ENCODE data around the gene CLNK. TPM values are rescaled to one million over a fixed set of nuclear protein-coding genes. Genes with fewer than 3 reads are reported as not detected.

CLNK gene
- polyA plus RNA-seq, 2 of the 4 experiments (the other 2 are of a cell fraction): not detected

DNA sequence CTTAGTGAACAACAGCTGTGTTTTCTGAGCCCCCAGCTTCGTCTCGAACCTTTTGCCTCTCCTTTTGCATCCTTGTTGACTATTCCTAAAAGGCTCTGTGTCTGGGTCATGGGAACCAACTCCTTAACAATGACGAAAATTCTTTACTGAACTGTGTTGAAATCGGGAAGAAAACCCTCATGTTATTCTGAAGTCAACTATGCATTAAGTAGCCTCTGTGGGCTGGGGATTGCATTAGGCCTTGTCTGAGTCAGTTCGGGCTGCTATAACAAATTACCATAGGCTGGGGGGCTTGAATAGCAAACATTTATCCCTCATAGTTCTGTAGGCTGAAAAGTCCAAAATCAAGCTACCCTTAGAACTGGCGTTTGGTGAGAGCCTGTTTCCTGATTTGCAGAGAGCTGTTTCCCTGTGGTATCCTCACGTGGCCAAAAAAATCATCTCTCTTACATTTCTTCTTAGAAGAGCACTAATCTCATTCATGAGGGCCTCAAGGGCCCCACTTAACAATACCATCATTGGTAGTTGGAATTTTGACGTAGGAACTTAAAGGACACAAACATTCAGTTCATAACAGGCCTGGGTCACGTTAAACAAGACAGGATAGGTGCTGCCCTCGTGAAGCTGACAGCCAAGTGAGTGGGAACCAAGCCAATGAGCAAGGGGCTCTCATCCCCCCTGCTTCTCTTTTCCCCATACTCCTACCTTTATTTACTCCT lies 75.9 kb downstream of the CLNK start:
- ATAC-seq (no peak), FAIRE-seq (no peak), DNase-seq (ENCODE audit: low read depth in 1 of 2, low spot score in 1 of 2) (no peak)
- 28% methylated on average over 10 of the region's 10 CpGs for WGBS (ENCODE audit: missing lambda C conversion rate)
- Histone ChIP-seq H3K27ac (no peak overlapping the region), H3K4me1 (no peaks in the 10 kb centered on the region), H3K9me3 (no peaks in the 10 kb centered on the region), H3K4me3 (no peak overlapping the region), H3K4me2 (no peak overlapping the region)
- POLR2A ChIA-PET: no interaction called here
- TF ChIP-seq MAZ (IDR thresholded peaks at IDR 0.05; ENCODE audit: borderline replicate concordance, low read depth, low read length) (no peak), TFCP2L1 (CRISPR knock-in tag; IDR thresholded peaks at IDR 0.05) (no peak), POLR2A (IDR thresholded peaks at IDR 0.05; ENCODE audit: low read length) (no peak), EHMT2 (IDR thresholded peaks at IDR 0.05; ENCODE audit: low read depth) (no peak), RAD21 (conservative IDR thresholded peaks at IDR 0.05 in 1 of 2, IDR thresholded peaks at IDR 0.05 in 1 of 2) (no peak), FOSB (CRISPR knock-in tag; IDR thresholded peaks at IDR 0.05) (no peak), HOXB13 (CRISPR knock-in tag; IDR thresholded peaks at IDR 0.05; ENCODE audit: low read depth) (no peak), ELK1 (IDR thresholded peaks at IDR 0.05; ENCODE audit: low read depth, low read length) (no peak)
- CTCF ChIA-PET: interaction anchor here (1.2 kb wide), 1 partner anchor 10 kb away, joined by 4 read pairs; no protein-coding TSS in a partner anchor

- POLR2A ChIA-PET: no interaction called here
- Histone ChIP-seq H3K4me3 (no peak overlapping the region), H3K9me3 (no peaks in the 10 kb centered on the region), H3K4me1 (no peaks in the 10 kb centered on the region), H3K27ac (no peak overlapping the region), H3K4me2 (no peak overlapping the region)
- FAIRE-seq (no peak), DNase-seq (ENCODE audit: low read depth in 1 of 2, low spot score in 1 of 2) (no peak), ATAC-seq (no peak)
- TF ChIP-seq CTCF (IDR thresholded peaks at IDR 0.05) (no peak), RCOR1 (IDR thresholded peaks at IDR 0.05; ENCODE audit: low read depth, low read length) (no peak), GATA3 (IDR thresholded peaks at IDR 0.05; ENCODE audit: borderline replicate concordance) (no peak), HMGXB4 (CRISPR knock-in tag; IDR thresholded peaks at IDR 0.05; ENCODE audit: borderline replicate concordance) (no peak), ELK1 (IDR thresholded peaks at IDR 0.05; ENCODE audit: low read depth, low read length) (no peak), POLR2A (IDR thresholded peaks at IDR 0.05; ENCODE audit: low read length) (no peak), MYC (IDR thresholded peaks at IDR 0.05; ENCODE audit: borderline replicate concordance, low read length) (no peak), MAFK (IDR thresholded peaks at IDR 0.05; ENCODE audit: partially characterized antibody) (no peak), FOXS1 (CRISPR knock-in tag; IDR thresholded peaks at IDR 0.05) (no peak)
- TF ChIP-seq, protein P1, sequence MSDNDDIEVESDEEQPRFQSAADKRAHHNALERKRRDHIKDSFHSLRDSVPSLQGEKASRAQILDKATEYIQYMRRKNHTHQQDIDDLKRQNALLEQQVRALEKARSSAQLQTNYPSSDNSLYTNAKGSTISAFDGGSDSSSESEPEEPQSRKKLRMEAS (IDR thresholded peaks at IDR 0.05): no peak
- WGBS (ENCODE audit: missing lambda C conversion rate): 12% methylated on average over 3 of the region's 3 CpGs
- CTCF ChIA-PET: interaction anchor here (1.0 to 1.2 kb wide), 2 partner anchors 8 to 10 kb away, joined by 3 to 4 read pairs; no protein-coding TSS in a partner anchor
Observed at GRCh38 chr4:10607206-10607605, 77.4 kb downstream of the CLNK start.
